OCI-LY1 (cell line): Measurements from ENCODE around the gene CTSD.

ENCODE experiments used
- EZH2 ChIP-seq: fragments of 200-600 bp; sonication (generic), shearing (Covaris generic); IDR thresholded peaks from 2 replicates; pipeline ENCODE4 v1.8.0; 2017; ENCODE audit warnings: borderline replicate concordance, mixed run types, mild to moderate bottlenecking, antibody characterized with exemption, low read length, moderate library complexity, mixed read lengths
- TF ChIP-seq, protein P1 (sequence below): fragments of 200-600 bp; sonication (generic), shearing (Covaris generic); IDR thresholded peaks from 2 replicates; pipeline ENCODE4 v1.5.1; 2017; ENCODE audit warnings: mild to moderate bottlenecking, antibody characterized with exemption, low read length, moderate library complexity, mixed read lengths

DNA sequence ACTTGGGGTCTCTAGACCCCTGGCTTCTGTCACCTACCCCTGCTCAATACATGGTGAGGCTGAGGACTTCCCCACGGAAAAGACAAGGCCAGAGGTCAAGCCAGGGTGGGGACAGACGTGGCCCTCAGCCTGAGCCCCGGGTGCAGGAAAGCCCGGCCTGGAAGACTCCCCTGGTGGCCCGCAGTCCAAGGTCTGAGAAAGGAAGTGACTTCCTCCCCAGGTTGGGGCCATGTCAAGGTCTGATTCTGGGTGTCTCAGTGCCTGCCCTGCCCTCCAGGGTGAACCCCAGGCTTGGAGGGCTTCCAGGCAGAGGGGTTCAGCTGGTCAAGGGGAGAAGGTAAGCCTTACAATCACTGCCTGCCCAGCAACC lies 3.9 kb downstream of the CTSD start:
- TF ChIP-seq, protein P1, sequence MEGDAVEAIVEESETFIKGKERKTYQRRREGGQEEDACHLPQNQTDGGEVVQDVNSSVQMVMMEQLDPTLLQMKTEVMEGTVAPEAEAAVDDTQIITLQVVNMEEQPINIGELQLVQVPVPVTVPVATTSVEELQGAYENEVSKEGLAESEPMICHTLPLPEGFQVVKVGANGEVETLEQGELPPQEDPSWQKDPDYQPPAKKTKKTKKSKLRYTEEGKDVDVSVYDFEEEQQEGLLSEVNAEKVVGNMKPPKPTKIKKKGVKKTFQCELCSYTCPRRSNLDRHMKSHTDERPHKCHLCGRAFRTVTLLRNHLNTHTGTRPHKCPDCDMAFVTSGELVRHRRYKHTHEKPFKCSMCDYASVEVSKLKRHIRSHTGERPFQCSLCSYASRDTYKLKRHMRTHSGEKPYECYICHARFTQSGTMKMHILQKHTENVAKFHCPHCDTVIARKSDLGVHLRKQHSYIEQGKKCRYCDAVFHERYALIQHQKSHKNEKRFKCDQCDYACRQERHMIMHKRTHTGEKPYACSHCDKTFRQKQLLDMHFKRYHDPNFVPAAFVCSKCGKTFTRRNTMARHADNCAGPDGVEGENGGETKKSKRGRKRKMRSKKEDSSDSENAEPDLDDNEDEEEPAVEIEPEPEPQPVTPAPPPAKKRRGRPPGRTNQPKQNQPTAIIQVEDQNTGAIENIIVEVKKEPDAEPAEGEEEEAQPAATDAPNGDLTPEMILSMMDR: no peak
- no peak for TF ChIP-seq EZH2
